ENCODE measurements around the gene LAMC1.

- TF ChIP-seq CTCF (optimal IDR thresholded peaks at IDR 0.05 in 1 of 3, IDR thresholded peaks at IDR 0.05 in 1 of 3, conservative IDR thresholded peaks at IDR 0.05 in 1 of 3; ENCODE audit: extremely low read depth in 1 of 3, insufficient read depth in 2 of 3, low read length in 3 of 3) (no peak), EZH2 (IDR thresholded peaks at IDR 0.05; ENCODE audit: low read length) (no peak)
Measured at GRCh38 chr1:183000167-183000962, 22.9 kb upstream of the LAMC1 start.

All from keratinocyte (primary cell).